ENCODE results near the gene HDAC7.

Gene HDAC7

DNA sequence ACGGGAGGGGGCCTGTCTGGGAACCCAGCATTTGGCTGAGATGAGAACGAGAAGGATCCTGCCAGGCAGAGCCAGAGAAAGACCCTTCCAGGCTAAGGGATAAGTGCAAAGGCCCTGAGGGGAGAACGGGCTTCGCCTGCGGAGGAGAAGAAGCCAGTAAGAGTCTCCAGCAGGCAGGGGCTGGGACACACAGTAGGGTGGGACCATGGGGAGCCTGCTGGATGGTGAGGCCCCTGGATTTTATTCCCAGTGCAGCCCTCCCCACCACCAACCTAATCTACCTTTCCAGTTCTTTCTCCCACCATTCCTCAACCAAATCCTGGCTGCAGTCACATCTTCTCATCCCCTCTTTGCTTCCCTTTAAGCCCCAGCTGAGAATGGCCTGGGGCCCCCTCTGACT is 73.6 kb downstream of the HDAC7 start:
- no peak for DNase-seq (ENCODE audit: low read depth in 2 of 2)

DNA sequence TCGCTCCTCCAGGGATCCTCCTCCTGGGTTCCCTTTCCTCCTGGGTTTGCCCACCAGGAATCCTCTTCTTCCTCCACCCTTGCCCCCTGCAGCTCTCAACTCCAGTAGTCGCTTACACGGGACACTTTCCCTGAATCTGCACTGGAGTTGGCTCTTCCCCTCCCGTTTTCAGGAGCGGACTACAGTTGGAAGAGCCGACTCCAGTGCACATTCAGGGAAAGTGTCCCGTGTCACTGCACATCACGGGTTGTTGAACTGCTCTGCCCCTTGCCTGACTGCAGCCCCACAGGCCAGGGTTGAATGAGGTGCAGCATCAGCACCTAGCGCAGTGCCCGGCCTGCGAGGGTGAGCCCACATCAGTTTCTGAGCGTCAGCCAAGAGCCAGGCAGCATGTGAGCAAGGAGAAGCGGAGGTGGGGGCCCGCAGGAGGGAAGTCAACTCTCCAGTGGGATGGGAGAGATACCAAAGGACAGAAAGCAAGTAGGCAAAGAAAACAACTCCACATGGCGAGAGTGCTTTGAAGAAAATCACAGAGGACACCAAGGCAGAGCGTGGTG is 74.1 kb downstream of the HDAC7 start:
- no peak for DNase-seq (ENCODE audit: low read depth in 2 of 2)

DNA sequence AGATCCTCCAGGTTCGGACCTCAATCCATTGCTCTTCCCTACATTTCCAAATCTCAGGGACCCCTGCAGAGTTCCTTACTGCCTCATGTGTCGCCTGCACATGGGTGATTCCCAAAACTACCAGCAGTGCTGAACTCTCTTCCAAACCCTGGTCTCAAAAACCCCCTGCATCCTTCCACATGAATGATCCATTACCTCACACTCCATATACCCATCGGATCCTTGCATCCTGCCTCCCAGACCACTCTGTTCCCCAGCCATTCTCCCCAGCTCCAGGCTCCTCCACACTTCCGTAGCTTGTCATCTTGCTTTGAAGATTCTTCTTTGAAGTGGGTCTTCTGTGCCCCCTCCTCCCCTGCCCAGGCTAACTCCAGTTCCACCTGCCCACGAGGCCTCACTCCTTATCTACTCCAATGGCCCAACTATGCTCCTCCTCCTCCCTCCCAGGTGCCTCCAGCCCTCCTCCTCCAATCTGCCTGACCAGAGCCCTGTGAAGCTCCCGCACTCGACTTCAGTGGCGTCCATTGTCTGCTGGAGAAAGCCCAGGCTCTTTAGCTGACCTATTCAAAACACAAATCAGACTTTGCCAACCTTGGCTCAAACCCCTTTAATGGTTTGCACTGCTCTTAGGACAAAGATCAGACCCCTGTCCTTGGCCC is 74.8 kb downstream of the HDAC7 start:
- DNase-seq (ENCODE audit: low read depth in 2 of 2), result no peak

GRCh38 chr12:47744005-47744651 is 75.6 kb downstream of the HDAC7 start:
- DNase-seq (ENCODE audit: low read depth in 2 of 2), result peak; percentile 28 to 38

DNA sequence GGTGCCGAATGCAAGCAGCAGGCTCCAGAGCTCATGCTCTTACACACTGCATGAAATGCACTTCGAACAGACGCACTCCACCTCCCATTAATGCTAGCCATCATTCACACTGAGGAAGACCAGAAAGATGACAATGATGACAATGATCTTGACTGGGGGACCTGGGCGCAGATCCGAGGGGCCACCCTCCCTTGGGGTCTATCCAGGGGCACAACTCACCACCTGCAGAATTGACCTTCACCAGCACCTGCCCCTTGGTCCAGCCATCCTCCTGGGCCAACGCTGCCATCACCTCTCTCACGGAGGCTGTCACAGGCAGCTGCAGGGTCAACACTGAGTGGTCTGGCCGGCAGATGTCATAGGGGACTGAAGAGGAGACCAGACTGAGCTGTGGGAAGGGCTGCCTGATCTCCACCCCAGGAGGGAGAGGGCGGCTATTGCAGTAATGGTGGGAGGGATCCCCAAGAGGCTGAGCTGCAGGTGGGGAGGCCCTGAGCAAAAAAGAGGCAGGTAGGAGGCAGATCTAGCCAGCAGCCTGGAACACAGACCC is 76.3 kb downstream of the HDAC7 start:
- no peak for DNase-seq (ENCODE audit: low read depth in 2 of 2)

DNA sequence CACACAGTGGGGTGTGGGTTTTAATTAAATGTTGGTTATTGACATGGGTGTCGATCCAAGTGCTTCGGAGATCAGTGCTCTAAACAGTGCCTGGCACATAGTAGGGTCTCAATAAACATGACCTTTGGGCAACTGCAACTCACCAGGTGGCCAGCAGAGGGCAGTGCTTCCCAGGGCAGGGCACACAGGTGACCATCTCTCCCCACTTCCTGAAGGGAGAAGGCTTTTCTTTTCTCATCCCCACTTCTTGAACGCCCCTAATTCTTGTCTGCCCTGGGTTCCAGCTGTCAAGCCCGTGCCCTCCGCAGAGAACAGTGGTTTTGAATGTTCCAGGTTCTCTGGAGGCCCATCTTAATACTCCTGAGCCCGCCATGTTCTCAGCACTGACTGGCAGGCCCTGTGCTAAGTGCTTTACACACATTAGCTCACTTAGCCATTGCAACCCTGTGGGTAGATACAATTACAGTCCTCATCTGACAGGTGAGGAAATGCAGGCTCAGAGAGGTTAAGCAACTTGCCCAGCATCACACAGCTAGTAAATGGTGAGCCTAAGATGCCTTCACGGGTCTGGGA is 77.4 kb downstream of the HDAC7 start:
- peak; percentile 38 to 45 for DNase-seq (ENCODE audit: low read depth in 2 of 2)

GRCh38 chr12:47741340-47741703 is 78.4 kb downstream of the HDAC7 start:
- peak; percentile 14 to 39 for DNase-seq (ENCODE audit: low read depth in 2 of 2)

GRCh38 chr12:47740606-47741339 is 78.9 kb downstream of the HDAC7 start:
- DNase-seq (ENCODE audit: low read depth in 2 of 2), result no peak

DNA sequence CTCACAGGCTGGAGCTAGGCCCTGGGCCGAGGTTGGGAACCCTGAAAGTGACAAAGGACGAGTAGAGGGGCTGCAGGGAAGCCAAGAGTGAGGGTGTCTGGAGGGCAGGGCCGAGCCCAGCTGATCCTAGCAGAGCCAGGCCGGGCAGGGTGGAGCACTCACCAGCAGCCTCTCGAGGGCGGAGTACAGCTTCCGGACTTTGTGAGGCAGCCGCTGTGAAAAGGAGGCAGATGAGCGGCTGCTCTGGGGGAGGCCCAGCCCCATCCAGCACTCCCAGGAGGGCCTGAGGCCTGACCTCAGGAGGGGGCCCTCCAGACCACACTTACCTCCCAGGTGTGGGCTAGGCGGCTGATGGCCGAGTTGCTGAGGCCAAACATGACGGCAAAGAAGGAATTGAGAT is 79.7 kb downstream of the HDAC7 start:
- no peak for DNase-seq (ENCODE audit: low read depth in 2 of 2)

DNA sequence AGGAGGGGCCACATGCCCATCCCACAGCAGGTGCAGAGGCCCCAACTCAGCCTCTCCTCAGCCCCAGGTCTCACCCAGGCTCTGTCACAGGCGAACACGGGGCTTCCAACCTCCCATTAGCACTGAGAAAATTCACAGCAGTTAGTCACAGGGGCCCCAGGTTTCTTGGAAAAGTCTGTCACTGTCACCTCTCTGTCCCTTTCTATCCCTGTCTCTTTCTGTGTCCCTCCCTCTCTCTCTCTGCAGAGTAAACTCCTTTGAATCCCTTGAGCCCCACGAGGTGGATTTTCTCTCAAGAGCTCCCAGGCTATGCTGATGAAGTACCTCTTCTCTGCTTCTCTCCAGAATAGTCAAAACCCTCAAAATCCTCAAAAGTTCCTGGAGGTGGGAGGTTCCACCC is 80.4 kb downstream of the HDAC7 start:
- DNase-seq (ENCODE audit: low read depth in 2 of 2), result no peak

- DNase-seq (ENCODE audit: low read depth in 2 of 2), result no peak
Observed at GRCh38 chr12:47737936-47738594, 81.6 kb downstream of the HDAC7 start.

DNA sequence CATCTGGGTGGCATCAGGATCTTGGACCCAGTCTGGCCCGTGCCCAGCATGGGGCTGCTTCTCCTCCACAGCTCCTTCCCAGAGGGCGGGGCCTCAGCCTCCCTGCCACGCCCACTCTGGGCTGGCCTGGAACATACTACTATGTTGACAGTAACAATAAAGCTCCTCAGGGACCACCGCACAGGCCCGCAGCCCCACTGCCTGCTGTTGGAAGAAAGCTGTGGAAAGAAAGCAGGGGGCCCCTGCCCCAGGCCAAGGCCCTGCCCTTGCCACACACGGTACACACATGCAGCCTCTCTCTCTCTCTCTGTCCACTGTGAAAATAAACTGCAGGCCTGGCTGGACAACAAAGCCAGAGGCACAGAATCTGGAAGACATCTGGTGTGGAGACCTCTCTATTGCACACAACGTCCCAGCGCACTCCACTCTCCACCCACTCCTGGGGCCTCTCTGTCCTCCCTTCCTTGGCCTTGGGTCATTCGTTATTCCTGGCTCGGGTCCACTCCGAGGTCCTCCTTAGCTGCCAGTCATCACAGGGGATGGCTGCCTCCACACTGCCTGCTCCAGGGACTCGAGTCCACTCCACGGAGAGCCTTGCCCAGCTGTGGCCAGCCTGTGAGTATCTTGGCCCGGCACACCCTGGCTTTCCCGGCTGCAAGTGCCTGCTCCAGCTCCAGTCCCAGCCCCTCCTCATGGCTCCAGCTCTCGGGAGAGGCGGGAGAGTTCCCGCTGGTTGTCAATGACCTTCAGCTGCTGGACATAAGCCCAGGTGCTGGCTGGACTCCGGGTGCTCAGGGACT is 82.6 kb downstream of the HDAC7 start:
- no peak for DNase-seq (ENCODE audit: low read depth in 2 of 2)

DNA sequence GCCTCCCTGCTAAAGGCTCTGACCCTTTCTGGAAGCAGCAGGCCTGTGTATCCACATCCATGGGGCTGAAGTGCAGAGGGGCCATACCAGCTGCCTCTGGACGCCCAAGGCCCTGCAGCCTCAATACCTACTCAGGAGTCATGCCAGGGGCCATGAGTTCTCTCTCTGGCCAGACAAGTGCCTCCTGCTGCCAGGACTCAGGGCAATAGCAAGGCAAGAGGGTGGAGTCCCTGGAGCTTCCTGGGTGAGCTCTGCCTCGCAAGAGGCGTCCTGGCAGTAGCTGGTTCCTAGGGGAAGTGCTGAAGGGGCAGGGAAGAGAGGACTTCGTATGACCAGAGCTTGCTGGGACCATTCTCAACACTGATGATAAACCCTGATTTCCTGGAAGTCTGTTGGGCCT is 83.5 kb downstream of the HDAC7 start:
- DNase-seq (ENCODE audit: low read depth in 2 of 2), result no peak

- DNase-seq (ENCODE audit: low read depth in 2 of 2), result no peak
Observed at GRCh38 chr12:47735649-47736048, 84.1 kb downstream of the HDAC7 start.

- DNase-seq (ENCODE audit: low read depth in 2 of 2), result no peak
Observed at GRCh38 chr12:47734725-47735480, 84.8 kb downstream of the HDAC7 start.

DNA sequence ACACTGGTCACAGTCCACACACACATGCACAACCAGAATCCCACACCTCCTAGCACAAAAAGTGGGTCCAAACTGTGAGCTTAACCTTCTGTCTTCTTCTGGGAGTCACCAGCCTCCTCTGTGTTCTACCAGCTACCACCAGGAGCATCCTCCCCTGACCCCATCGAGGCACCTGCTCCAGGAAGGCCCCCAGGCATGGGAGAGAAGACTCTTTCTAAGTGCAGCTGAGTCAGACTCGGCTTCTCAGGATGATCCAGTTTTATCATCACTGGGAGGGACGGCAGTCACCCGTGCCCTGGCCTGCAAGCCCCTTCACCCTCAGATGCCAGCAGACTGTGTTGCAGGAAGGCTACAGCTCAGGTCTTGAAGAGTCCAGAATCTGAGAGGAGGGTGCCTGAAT is 86.6 kb downstream of the HDAC7 start:
- no peak for DNase-seq (ENCODE audit: low read depth in 2 of 2)

All from activated CD8-positive, alpha-beta memory T cell treated with anti-CD3 and anti-CD28 coated beads for 4 hours (primary cell).